Immature natural killer cell (primary cell): ENCODE measurements around the gene OBSCN. TPM values are rescaled to one million over a fixed set of nuclear protein-coding genes. Genes with fewer than 3 reads are reported as not detected.

Source experiments
- DNase-seq, 3 donors: peaks; one replicate each; pipeline ENCODE4 v3.0.0; 2022; ENCODE audit warnings: mixed read lengths in 1 of 3
- H3K27ac Mint-ChIP-seq, 6 donors: one replicate each; pipeline ENCODE4 v1.8.0; 2020; ENCODE audit warnings: mixed read lengths in 6 of 6, mild to moderate bottlenecking in 5 of 6, inconsistent platforms in 4 of 6, moderate library complexity in 3 of 6
- H3K27me3 Mint-ChIP-seq, 3 donors: one replicate each; pipeline ENCODE4 v1.8.0; 2020 to 2021; ENCODE audit warnings: low read depth in 3 of 3, mild to moderate bottlenecking in 3 of 3, mixed read lengths in 3 of 3, moderate library complexity in 3 of 3, inconsistent platforms in 1 of 3
- H3K36me3 Mint-ChIP-seq, 3 donors: one replicate each; pipeline ENCODE4 v1.8.0; 2020; ENCODE audit warnings: mixed read lengths in 3 of 3, inconsistent platforms in 2 of 3, mild to moderate bottlenecking in 2 of 3
- H3K4me1 Mint-ChIP-seq, 2 donors: one replicate each; pipeline ENCODE4 v1.8.0; 2020; ENCODE audit warnings: inconsistent platforms in 2 of 2, mild to moderate bottlenecking in 2 of 2, mixed read lengths in 2 of 2, moderate library complexity in 1 of 2
- H3K4me3 Mint-ChIP-seq, 5 donors: one replicate each; pipeline ENCODE4 v1.8.0; 2020; ENCODE audit warnings: mild to moderate bottlenecking in 5 of 5, mixed read lengths in 5 of 5, inconsistent platforms in 3 of 5, moderate library complexity in 3 of 5
- H3K9me3 Mint-ChIP-seq, 6 donors: one replicate each; pipeline ENCODE4 v1.8.0; 2020; ENCODE audit warnings: mild to moderate bottlenecking in 6 of 6, mixed read lengths in 6 of 6, inconsistent platforms in 4 of 6, moderate library complexity in 3 of 6
- polyA plus RNA-seq, 3 donors: library from polyadenylated mRNA; unstranded; fragments of 300-500 nt; fragmentation: Illumina TruSeq; gene quantifications; one replicate each; pipeline ENCODE4 v1.2.3, GENCODE V29; 2021

The OBSCN gene
- polyA plus RNA-seq, 3 donors from 2014 or later, result 0.19 to 1.9 TPM; not detected in 1

DNA sequence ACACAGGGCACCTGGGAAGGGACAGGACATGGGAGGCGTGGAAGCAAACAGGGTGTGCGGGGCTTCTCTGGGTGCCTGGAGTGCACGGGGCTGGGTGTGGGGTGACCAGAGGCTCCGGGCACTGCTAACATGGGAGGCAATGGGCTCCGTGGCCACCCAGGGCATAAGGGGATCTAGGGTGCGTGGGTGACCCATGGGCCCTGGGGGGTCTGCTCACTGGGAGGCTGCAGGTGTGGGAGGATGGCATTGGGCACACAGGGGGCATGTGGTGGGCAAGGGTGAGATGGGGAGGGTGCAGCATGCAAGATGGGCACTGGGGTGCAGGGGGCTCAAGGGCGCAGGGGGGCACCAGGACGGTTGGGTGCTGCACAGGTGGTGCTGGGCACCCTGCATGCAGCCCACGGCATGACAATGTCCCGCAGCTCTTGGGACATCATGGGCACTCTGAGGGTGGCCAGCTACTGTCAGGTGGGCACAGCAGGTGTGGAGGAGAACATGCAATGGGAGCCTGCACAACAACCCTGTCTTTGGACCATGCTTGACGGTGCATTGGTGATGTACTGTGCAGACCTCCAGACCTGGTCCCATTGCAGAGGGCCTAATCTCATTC lies 183.7 kb downstream of the OBSCN start:
- Mint-ChIP-seq H3K4me3 (no peak overlapping the region), H3K4me1 (peaks cover 0 to 1% of the 10 kb centered on the region in 2 donors), H3K27me3 (peaks cover 2% of the 10 kb centered on the region in 3 donors), H3K36me3 (peaks cover 0 to 11% (median 0%) of the 10 kb centered on the region in 3 donors), H3K27ac (no peak overlapping the region), H3K9me3 (no peaks in the 10 kb centered on the region)
- DNase-seq, result no peak

DNA sequence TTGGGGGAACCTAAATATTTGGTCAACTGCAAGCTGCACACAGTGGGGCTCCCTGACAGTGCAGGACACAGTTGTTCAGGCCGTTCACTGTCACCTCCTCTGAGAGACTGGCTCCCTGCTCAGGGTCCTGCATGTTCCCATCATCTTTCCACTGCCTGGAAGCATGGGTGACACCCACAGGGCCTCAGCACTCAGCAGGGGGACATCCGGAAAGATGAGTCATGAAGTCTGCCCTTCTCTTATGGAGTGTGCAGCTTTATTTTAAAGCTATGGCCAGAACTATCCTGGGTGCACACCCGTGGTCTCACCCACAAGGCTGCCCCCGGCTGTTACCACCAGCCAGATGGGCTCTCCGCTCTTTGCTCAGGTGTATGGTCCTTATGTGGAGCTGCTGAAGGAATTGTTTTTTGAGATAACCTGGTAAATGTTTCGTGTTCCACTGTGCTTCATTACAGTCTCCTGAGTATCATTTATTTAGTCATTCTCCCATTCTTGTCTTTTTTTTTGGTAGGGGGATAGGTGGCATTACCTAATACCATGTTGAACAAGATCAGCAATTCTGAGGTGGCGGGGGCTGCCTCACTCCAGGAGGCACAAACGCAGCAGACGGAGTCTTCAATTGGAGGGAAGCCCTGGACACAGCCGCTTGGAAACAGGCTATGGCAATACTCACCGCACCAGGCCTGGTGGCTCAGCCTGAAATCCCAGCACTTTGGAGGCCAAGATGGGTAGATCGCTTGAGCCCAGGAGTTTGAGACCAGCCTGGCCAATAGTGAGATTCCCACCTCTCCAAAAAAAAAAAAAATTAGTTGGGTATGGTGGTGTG lies 184.5 kb downstream of the OBSCN start:
- Mint-ChIP-seq H3K9me3 (no peaks in the 10 kb centered on the region), H3K4me1 (peaks cover under 1 to 1% of the 10 kb centered on the region in 2 donors), H3K36me3 (peaks cover 0 to 11% (median 0%) of the 10 kb centered on the region in 3 donors), H3K27me3 (peaks cover 2% of the 10 kb centered on the region in 3 donors), H3K4me3 (no peak overlapping the region), H3K27ac (peak overlapping the region in 2 of 6 donors; percentile 23 to 41)
- no peak for DNase-seq

DNA sequence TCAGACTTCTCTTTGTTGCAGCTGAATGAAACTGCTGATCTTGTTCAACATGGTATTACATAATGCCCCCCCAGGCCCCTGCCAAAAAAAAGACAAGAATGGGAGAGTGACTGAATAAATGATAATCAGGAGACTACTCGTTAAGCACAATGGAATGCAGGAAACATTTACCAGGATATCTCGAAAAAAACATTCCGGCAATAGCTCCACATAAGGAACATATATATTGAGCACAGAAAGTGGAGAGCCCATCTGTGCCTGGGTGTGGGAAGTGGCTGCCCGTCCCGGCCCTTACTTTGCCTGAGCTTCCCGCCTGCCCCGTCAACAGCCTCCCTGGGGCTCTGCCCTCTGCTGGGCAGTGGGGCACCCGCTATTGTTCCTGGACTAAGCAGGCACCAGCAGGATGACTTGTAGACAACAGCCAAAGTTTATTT lies 185.4 kb downstream of the OBSCN start:
- Mint-ChIP-seq H3K4me1 (peaks cover 10% of the 10 kb centered on the region in 2 donors), H3K36me3 (peaks cover 0 to 14% (median 6%) of the 10 kb centered on the region in 3 donors), H3K4me3 (no peak overlapping the region), H3K27me3 (peaks cover 2% of the 10 kb centered on the region in 3 donors), H3K9me3 (no peaks in the 10 kb centered on the region), H3K27ac (peak overlapping the region in 3 of 6 donors; percentile 7 to 24 (median 22))
- no peak for DNase-seq

DNA sequence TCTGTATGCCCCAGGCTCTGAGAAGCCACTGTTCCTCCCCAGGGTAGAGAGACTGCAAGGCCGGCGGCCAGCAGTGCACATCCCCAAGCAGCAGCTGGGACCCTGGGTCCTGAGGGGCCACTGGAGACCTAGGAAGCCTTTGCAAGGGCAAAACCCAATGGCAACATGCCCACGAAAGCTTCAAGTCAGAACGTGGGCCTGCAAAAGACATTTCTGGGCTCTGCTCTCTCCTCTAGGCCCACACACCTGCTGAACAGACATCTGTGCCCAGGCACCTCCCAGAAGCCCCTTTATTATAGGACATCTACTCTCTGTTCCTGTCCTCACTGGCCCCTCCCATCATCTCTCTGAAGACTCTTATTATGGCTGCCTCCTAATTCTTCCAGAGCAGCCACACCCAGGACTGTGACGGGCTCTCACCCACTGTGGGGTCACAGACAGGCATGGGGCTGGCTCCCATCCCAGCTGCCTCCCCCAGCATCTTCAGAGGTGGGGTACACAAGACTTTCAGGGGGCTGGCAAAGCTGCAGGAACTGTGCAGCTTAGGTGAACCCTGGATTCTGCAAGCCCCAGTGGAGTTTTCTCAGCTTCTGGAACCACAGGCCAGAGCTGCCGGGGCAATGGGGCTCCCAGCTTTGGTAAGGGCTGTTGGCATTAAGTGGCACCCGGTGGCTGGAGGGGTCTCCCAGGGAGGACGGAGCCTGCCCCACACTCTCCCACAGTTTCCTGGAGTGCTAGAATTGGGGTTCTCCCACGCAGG lies 186.1 kb downstream of the OBSCN start:
- no peak for DNase-seq
- peaks cover 0 to 14% (median 6%) of the 10 kb centered on the region in 3 donors for H3K36me3 Mint-ChIP-seq
- H3K4me1 Mint-ChIP-seq, result peaks cover 10 to 13% of the 10 kb centered on the region in 2 donors
- H3K4me3 Mint-ChIP-seq, result no peak overlapping the region
- H3K27me3 Mint-ChIP-seq, result peaks cover 2% of the 10 kb centered on the region in 3 donors
- peak overlapping the region in 2 of 6 donors; percentile 7 to 34 for H3K27ac Mint-ChIP-seq
- no peaks in the 10 kb centered on the region for H3K9me3 Mint-ChIP-seq

DNA sequence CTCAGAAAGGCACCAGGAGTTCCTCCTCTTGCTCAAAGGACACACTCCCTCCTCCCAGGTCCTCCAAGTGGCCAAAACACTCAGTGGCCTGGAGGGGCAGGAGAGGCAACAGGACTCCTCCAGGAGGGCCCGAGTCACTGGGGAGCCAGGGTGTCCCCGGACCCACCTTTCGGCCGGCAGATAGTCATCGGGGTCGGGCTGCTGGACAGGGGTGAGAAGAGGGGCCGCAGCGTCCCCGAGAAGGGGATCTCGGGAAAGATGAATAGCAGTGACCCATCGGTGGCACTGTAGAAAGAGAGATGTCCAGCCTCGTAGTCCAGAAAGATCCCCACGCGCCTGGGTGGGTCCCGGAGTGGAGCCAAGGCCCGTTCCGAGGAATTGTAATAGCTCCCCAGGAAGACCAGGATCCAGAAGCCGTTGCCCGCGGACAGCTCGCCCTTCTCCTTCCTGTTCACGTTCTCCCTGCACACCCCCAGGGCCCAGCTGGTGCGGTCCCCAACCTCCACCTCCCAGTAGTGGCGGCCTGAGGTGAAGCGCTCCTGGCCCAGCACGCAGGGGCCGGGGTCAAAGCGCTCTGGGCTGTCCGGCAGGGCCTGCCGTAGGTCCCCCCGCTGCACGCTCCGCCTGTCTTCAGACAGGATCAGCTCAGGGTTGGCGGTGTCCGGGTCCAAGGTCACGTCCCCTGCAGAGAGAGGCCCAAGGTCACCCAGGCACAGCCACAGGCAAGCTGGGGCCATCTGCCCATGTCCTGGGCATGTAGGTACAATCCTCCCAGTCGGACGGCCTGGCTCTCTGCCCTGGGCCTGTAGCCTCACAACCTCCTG lies 186.9 kb downstream of the OBSCN start:
- H3K27ac Mint-ChIP-seq, result no peak overlapping the region
- H3K4me1 Mint-ChIP-seq, result peaks cover 10 to 13% of the 10 kb centered on the region in 2 donors
- no peaks in the 10 kb centered on the region for H3K9me3 Mint-ChIP-seq
- peaks cover 0 to 14% (median 6%) of the 10 kb centered on the region in 3 donors for H3K36me3 Mint-ChIP-seq
- DNase-seq, result no peak
- no peak overlapping the region for H3K4me3 Mint-ChIP-seq
- H3K27me3 Mint-ChIP-seq, result peaks cover 2% of the 10 kb centered on the region in 3 donors

DNA sequence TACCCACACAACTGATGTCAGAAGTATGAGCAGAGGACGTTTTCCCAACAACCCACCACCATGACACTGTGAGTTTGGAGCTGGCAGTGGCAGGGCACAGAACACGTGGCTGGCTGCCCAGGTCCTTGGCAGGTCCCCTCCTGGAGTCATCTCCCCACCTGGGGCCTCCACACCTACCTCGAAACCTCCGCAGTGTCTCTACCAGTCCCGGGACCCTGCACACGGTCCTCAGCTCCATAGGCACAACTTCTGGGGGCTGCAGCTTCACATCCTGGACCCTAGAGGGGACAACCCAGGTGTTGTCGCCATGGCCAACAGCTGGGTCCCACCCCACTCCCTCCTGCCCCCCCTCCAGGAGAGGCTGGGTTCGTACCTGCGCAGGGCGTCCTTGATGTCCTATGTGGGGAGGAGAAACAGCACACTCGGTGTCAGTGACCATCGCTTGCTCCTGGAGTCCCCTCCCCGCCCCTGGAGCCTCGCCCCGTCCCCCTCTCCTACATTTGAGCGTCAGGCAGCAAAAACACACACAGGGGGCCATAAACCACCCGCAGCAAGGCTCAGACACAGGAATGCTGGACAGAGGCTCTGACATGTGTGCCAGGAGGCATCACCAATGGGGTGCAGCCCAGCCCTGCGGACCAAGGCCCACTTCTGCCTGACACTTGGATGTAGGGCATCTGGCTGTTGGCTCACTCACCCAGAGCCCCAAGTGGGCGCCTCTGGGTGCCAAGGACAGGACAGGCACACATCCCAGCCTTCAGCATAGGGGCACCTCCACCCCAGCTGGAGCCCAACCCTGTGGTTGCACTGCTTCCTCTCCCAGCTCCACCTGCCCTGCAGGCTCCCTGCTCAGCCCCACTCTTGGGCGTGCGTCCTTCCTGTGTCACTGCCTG lies 189.2 kb downstream of the OBSCN start:
- Mint-ChIP-seq H3K27ac (peak overlapping the region in 2 of 6 donors; percentile 26 to 53), H3K36me3 (peaks cover 0 to 14% (median 6%) of the 10 kb centered on the region in 3 donors), H3K27me3 (peaks cover 0 to 2% (median 0%) of the 10 kb centered on the region in 3 donors), H3K4me1 (peaks cover 22 to 26% of the 10 kb centered on the region in 2 donors), H3K4me3 (no peak overlapping the region), H3K9me3 (no peaks in the 10 kb centered on the region)
- no peak for DNase-seq

DNA sequence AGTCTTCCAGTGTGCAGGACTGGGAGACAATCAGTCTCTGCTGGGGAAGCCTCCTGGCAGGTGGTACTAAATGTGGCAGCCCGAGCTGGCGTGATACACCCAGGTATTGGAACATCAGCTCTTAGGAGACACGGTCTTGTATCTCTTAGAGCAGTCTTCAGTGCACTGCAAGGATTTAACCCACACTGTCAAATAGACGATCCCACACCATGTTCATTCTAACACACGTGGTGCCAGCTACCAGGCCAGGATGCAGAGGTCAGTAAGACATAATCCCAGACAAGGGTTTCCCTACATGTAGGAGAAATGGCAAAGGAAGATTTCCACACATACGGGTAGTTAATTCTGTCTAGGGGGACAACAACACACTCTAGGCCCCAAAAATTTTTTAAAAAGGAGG lies 190.1 kb downstream of the OBSCN start:
- H3K4me1 Mint-ChIP-seq, result peaks cover 31 to 35% of the 10 kb centered on the region in 2 donors

DNA sequence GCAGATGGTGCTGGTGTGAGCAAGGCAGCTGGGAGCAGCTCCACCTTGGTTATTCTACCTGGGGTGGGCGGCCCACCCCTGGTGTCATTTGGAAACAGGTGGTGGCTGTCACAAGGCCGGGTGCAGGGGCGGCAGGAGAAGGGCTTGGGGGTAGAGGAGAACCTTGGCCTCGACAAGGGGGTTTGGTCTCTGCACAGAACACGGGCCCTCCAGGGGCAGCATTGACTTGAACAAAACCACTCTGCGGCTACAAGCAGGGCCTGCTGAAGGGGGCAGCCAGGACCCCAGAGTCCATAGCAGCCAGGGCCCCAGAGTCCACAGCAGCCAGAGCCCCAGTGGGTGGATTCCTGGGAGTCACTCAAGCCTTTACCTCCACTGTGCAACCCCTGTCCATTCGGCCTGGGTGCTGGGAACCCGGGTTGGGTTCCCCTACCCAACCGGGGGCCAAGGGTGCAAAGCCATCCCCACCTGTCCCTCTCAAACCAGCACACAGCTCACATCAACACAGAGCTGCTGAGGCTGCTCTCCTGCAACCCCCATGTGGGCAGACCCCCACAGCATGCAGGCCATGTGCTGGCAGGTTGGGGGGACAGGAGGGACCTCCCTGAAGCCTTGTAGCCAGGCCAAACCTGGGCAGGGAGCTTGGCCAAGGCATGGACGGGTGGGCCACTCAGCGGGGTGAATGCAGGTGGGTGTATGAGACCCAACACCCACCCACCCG lies 191.1 kb downstream of the OBSCN start:
- Mint-ChIP-seq H3K27me3 (peaks cover 0 to 2% (median 0%) of the 10 kb centered on the region in 3 donors), H3K4me1 (peaks cover 41 to 44% of the 10 kb centered on the region in 2 donors), H3K36me3 (peaks cover 0 to 16% (median 6%) of the 10 kb centered on the region in 3 donors), H3K4me3 (no peak overlapping the region), H3K9me3 (no peaks in the 10 kb centered on the region), H3K27ac (no peak overlapping the region)
- DNase-seq, result no peak

More for the DNA sequence above, 190.1 kb downstream of the OBSCN start:
- Mint-ChIP-seq H3K4me3 (no peak overlapping the region), H3K27me3 (peaks cover 0 to 2% (median 0%) of the 10 kb centered on the region in 3 donors), H3K36me3 (peaks cover 0 to 10% (median 6%) of the 10 kb centered on the region in 3 donors), H3K9me3 (no peaks in the 10 kb centered on the region), H3K27ac (peak overlapping the region in 3 of 6 donors; percentile 19 to 59 (median 24))
- no peak for DNase-seq

DNA sequence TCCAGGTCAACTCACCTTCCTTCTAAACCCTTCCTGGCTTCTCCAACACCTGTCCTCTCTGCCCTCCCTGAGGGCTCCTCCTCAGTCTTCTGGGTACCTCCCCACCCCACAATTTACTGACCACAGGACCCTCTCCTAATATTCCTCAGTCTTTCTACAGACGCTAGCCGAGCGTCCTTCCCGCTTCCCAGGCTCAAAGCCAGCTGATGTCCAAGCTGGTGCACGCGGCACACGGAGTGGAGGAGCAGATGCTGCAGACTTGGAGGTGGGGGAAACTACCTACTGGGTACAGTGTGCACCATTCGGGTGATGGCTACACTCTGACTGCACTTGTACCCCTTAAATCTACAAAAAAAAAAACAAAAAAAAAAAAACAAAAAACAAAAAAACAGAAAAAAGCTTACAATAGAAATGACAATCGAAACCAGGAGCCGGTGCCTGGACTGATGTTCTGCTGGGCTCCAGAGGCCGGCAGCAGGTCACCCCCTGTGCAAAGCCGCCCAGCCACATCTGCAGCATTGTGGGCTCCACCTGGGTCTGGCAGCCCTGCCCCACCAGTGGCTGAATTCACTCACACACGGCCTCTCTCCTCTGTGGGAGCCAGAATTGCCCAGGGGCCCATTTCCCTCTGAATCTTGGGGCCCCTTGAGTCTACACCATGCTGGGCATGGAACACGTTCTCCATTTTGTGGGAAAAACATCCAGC lies 191.8 kb downstream of the OBSCN start:
- Mint-ChIP-seq H3K4me3 (no peak overlapping the region), H3K4me1 (peaks cover 48 to 52% of the 10 kb centered on the region in 2 donors), H3K27ac (peak overlapping the region in 2 of 6 donors; percentile 16 to 76), H3K36me3 (peaks cover 0 to 16% (median 6%) of the 10 kb centered on the region in 3 donors), H3K27me3 (no peaks in the 10 kb centered on the region), H3K9me3 (no peaks in the 10 kb centered on the region)
- no peak for DNase-seq

DNA sequence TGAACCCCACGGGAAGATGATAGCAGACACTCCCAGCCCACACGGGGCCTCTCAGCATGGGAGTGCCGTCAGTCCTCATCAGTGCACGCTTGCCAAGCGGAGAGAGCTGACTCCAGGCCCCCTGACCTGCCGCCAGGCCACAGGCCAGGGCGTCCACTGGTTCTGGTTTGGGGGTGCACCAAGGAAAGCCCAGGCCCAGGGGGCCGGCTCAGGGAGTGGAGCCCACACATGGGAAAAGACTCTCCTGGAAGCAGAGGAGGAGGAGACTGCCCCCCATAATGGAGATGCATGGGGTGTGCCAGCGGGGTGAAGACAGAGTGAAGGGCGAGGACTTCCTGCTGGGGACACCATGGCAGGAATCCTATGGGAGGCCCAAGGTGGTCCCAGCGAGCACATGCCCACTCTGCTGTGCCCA lies 192.4 kb downstream of the OBSCN start:
- Mint-ChIP-seq H3K4me3 (no peak overlapping the region), H3K4me1 (peaks cover 54 to 58% of the 10 kb centered on the region in 2 donors), H3K27ac (no peak overlapping the region), H3K9me3 (no peaks in the 10 kb centered on the region), H3K27me3 (peaks cover under 1 to 2% (median 2%) of the 10 kb centered on the region in 3 donors), H3K36me3 (peaks cover 0 to 16% (median 6%) of the 10 kb centered on the region in 3 donors)
- DNase-seq, result no peak
